Fibroblast of villous mesenchyme (primary cell): ENCODE results near the gene RABGGTA. TPM values are rescaled to one million over a fixed set of nuclear protein-coding genes. Genes with fewer than 3 reads are reported as not detected.
A peak's percentile ranks its signal among the peaks of the same experiment; 100 is the strongest.

Source experiments
- DNase-seq: peaks from one replicate; pipeline ENCODE4 v3.0.0-alpha.2; 2010; ENCODE audit warnings: low read depth
- H3K4me3 ChIP-seq: 2 replicates; pipeline ENCODE4 v1.5.1; 2011; ENCODE audit warnings: low read depth, mild to moderate bottlenecking, low read length
- total RNA-seq: library from RNA; depleted of rRNA; stranded (reverse); fragments of >200 nt; gene quantifications from 2 replicates; pipeline ENCODE4 v1.2.3, GENCODE V29; 2012
- TF ChIP-seq, protein P1 (sequence below): IDR thresholded peaks from 2 replicates; pipeline ENCODE4 v1.5.1; 2012; ENCODE audit warnings: low read depth, mild to moderate bottlenecking, low read length; ENCODE audit not compliant: insufficient read depth

Gene RABGGTA
- total RNA-seq, 1 donor, result 28.1 TPM

DNA sequence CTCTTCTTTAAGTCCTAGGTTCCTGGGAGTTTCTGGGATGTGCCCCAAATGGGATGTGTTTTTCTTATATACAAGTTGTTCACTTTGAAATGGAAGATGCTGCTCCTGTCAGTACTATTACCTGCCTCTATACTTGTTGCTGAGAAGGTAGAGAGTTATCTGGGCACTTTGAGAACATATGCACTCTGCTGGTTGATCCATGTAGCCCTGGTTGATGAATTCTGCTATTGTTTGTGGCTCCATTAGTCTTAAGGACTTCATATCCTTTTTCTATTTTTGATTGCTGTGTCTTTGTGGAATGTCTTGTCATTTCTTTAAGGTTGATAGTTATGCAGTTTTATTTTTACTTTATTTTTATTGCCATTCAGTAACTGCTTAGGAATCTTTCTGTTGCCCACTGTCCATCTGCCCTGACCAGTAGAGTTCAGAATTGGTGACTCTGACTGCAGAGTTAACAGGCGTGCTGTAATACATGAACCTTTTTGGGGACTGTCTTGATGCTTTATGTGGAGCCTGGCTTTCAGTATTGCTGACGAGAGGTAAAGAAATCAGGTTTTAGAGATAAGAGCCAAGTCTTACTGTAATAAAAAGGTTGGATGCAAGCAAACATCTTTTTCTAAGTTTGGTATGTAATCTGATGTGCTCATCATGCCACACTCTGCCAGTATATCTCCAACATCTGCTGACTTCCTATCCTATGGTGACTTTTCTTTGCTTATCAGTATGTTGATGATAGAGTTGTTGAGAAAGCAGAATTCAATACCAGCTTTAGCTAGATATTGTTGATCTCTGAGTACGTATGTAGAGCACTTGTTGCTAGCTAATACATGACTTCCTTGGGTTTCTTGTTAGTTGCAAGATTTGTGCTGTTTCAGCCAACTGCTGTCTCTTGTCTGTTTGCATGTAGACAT, 37.0 kb downstream of the RABGGTA start:
- no peak overlapping the region for H3K4me3 ChIP-seq
- TF ChIP-seq, protein P1, sequence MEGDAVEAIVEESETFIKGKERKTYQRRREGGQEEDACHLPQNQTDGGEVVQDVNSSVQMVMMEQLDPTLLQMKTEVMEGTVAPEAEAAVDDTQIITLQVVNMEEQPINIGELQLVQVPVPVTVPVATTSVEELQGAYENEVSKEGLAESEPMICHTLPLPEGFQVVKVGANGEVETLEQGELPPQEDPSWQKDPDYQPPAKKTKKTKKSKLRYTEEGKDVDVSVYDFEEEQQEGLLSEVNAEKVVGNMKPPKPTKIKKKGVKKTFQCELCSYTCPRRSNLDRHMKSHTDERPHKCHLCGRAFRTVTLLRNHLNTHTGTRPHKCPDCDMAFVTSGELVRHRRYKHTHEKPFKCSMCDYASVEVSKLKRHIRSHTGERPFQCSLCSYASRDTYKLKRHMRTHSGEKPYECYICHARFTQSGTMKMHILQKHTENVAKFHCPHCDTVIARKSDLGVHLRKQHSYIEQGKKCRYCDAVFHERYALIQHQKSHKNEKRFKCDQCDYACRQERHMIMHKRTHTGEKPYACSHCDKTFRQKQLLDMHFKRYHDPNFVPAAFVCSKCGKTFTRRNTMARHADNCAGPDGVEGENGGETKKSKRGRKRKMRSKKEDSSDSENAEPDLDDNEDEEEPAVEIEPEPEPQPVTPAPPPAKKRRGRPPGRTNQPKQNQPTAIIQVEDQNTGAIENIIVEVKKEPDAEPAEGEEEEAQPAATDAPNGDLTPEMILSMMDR, result no peak
- no peak for DNase-seq

DNA sequence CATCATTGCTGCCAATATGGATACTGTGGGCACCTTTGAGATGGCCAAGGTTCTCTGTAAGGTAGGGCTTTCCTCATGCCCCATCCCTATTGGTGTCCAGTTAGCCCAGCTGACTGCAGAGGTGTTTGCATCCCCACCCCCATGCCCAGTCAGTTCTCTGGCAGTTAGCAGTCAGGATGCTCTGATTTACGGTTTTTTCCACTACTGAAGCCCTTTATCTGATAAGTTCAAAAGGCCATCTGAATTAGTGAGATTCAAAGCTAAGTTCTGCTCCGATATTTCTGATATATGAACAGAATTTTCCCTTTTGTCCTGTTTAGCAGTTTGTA, 37.9 kb downstream of the RABGGTA start:
- TF ChIP-seq, protein P1, result no peak
- DNase-seq, result no peak

DNA sequence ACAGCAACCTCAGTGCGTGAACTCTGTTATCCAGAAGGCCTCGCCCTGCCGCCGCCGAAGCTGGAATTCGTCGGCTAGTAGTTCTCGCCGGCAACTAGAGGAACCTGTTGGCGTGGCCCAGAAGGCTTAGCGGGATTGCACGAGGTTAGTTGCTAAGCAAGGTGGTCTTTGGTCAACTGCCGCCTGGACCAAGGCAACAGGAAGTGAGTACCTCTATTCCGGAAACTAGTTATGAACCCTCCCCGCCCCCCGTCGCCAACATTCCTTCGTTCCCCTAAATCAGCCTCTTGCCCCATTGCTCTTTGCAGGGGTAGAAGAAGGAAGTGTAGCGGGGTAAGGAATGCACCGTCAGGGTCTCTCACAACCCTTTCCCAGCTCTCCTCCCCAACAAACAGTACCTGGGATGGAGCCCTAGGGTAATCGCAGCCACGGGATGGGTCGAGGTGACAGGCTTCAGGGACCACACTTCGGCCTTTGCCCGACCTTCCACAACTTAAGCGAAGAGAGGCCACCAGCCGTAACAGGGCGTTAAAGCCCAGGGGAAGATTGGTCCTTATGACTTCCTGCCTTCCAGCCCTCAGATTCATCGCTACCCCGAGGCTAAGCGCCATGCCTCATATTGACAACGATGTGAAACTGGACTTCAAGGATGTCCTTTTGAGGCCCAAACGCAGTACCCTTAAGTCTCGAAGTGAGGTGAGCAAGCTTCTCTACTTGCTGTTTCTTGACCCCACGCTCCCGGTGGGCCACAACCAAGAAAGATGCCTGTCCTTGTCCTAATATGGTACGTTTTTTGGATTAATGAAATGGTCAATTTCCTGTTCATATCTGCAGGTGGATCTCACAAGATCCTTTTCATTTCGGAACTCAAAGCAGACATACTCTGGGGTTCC, 38.5 kb downstream of the RABGGTA start, which contains the start of gene GMPR2:
TSS of gene GMPR2 (plus strand) at position 285 of the 893 bp plus-strand sequence. CDS start at position 610, 325 bp downstream.
- no peak for DNase-seq

More for the DNA sequence above, 37.9 kb downstream of the RABGGTA start:
- peak overlapping the region; percentile 93 for H3K4me3 ChIP-seq

DNA sequence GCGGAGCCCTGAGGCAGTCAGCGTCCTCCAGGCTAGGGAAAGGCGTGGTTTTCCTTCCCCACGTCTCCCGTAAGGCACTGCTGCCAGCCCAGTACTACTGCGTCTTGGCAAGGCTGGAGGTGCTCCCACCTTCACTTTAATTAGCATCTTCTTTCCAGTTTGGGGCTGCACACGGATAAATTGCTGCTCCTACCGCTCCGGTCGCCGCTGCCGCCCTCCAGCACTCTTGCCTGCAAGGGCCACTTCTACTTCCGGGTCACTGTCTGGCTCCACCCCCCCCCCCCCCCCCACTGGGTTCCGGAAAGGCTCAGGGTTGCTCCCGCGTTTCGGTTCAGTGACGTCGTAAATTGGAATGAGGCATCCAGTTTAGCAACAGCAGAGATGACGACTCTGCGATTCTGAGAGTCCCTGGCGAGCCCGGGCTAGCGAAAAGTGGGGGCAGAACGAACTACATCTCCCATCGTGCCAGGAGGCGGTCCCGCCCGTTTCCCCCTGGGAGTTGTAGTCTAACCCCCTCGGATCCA, 39.2 kb downstream of the RABGGTA start, which contains the start of gene NEDD8:
TSS of gene NEDD8 (minus strand) at position 247 of the 524 bp plus-strand sequence. CDS start at position 147, 100 bp downstream.
- peak within 1 kb of the TSS; percentile 93 for H3K4me3 ChIP-seq
- DNase-seq, result peak; percentile 95
- TF ChIP-seq, protein P1, result no peak

More for the DNA sequence above, 38.5 kb downstream of the RABGGTA start, which contains the start of gene GMPR2:
- TF ChIP-seq, protein P1, result no peak
- peak within 1 kb of the TSS; percentile 93 for H3K4me3 ChIP-seq

DNA sequence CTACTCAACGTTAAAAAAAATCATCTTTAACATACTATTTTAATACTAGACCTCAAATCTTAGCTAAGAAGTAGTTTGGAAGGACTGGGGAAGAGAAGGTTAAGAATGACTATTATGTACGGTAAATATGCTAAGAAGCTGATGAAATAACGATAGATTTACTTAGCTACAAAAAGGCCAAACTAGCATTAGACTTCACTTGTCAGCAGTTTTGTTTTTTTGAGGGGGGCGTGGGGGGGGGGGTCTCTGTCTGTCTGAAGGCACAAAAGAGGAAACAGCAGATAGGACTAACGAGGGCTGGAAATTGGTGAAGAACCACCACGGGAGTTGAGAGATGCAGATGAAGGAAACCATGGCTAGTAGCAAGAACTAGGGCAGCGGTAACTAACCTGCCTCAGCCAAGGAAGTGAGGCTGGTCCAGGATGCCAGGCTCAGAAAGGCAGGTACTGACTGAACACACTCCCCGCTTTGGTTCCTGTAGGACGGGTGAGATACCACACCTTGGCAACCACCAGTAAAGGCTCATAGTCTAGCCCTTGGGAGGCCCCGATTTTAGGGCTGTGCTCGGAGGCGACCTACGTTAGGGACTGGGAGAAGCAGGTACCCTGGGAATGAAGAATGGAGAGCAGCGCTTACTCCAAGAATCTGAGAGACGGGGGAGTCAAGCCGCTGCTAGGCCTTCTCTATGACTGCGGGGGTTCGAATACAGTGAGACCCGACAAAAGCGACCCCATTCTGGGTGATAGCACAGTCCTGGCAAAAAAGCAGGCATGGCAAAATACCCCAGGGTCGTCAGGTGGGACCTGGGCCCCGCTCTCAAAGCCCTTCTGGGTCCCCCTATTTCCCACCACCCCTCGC, 39.9 kb downstream of the RABGGTA start:
- TF ChIP-seq, protein P1, result no peak
- peak overlapping the region; percentile 93 for H3K4me3 ChIP-seq
- no peak for DNase-seq
